SK-N-MC (cell line): ENCODE measurements around the gene PPFIA4.

Source experiments
- DNase-seq: peaks from one replicate; pipeline ENCODE4 v3.0.0-alpha.2; 2011; ENCODE audit warnings: low read depth, low spot score
- H3K27ac ChIP-seq: fragments of 200-600 bp; sonication (generic); 2 replicates; pipeline ENCODE4 v1.5.1; 2016; ENCODE audit warnings: mixed run types
- H3K36me3 ChIP-seq: fragments of 200-600 bp; sonication (generic); 2 replicates; pipeline ENCODE4 v1.6.1; 2017; ENCODE audit warnings: antibody characterized with exemption, low read length, mixed read lengths; ENCODE audit not compliant: insufficient read depth
- H3K4me3 ChIP-seq: fragments of 200-600 bp; sonication (generic); 2 replicates; pipeline ENCODE4 v1.5.1; 2016
- H3K9ac ChIP-seq: fragments of 200-600 bp; sonication (generic); 2 replicates; pipeline ENCODE4 v1.8.0; 2017; ENCODE audit warnings: mixed run types, mixed read lengths; ENCODE audit not compliant: insufficient read length
- H3K9me3 ChIP-seq: fragments of 200-600 bp; sonication (generic); 2 replicates; pipeline ENCODE4 v1.6.1; 2017; ENCODE audit warnings: low read depth, mild to moderate bottlenecking, antibody characterized with exemption, low read length, moderate library complexity, mixed read lengths
- EZH2 ChIP-seq: fragments of 200-600 bp; sonication (generic); IDR thresholded peaks from one replicate; pipeline ENCODE4 v1.6.1; 2017; ENCODE audit warnings: antibody characterized with exemption
- FOXP2 ChIP-seq: optimal IDR thresholded peaks from 2 replicates; pipeline ENCODE3; 2011; ENCODE audit warnings: mild to moderate bottlenecking, moderate library complexity; ENCODE audit not compliant: insufficient read depth; ENCODE audit errors: extremely low read length, control extremely low read depth
- POLR2AphosphoS5 ChIP-seq: IDR thresholded peaks from 2 replicates; pipeline ENCODE4 v1.6.1; 2012; ENCODE audit warnings: mild to moderate bottlenecking, low read depth, low read length, borderline replicate concordance

The PPFIA4 gene

DNA sequence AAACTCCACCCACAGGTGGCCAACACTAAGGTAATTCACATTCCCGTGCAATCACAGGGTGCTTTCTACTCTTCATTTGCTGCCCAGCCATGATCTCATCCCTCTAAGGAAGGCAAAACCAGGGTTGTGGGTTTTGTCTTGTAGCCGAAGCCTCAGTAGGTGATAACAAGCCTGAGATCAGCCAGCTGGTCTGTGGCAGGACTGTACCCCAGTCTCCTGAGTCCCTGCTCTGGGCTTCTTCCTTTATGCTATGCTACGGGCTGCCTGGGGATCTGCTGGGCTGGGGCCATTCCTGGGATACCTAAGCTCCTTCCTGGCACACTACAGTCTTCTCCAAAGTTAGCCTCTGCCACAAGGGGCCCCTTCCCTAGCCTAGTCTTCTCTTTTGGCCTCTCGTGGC, 9.8 kb downstream of the PPFIA4 start:
- no peak for DNase-seq
- no peak overlapping the region for H3K4me3 ChIP-seq
- no peaks in the 10 kb centered on the region for H3K36me3 ChIP-seq
- H3K9me3 ChIP-seq, result no peaks in the 10 kb centered on the region
- H3K9ac ChIP-seq, result no peak overlapping the region
- no peak overlapping the region for H3K27ac ChIP-seq
- no peak for TF ChIP-seq FOXP2
- TF ChIP-seq EZH2, result no peak
- no peak for TF ChIP-seq POLR2AphosphoS5

DNA sequence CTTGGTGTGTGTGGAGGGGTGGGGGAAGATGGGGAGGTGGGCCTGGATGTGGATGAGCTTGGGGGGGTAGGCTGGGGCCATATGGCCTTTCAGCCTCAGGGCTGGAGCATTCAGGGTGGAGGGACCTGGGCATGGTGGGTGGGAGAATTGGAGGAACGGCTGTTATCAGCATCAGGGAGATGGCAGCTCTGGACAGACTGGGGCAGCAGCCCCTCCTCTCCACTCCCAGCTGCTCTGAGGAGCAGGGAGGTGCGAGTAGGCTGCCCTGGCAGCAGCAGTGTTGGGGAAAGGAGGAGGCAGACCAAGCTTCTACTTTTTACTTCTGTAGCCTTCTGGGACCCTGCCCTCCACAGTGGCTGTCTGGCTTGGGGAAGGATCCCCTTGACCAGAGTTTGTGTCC, 10.2 kb downstream of the PPFIA4 start:
- TF ChIP-seq FOXP2 (no peak), EZH2 (no peak), POLR2AphosphoS5 (no peak)
- no peak overlapping the region for H3K9ac ChIP-seq

GRCh38 chr1:203037509-203038190, 11.4 kb downstream of the PPFIA4 start:
- no peaks in the 10 kb centered on the region for H3K9me3 ChIP-seq
- H3K36me3 ChIP-seq, result no peaks in the 10 kb centered on the region
- no peak overlapping the region for H3K4me3 ChIP-seq
- TF ChIP-seq EZH2 (no peak), POLR2AphosphoS5 (no peak), FOXP2 (no peak)
- no peak for DNase-seq
- H3K27ac ChIP-seq, result no peak overlapping the region
- no peak overlapping the region for H3K9ac ChIP-seq

More for the DNA sequence above, 10.2 kb downstream of the PPFIA4 start:
- Histone ChIP-seq H3K36me3 (no peaks in the 10 kb centered on the region), H3K27ac (no peak overlapping the region), H3K9me3 (no peaks in the 10 kb centered on the region), H3K4me3 (no peak overlapping the region)
- DNase-seq, result no peak

DNA sequence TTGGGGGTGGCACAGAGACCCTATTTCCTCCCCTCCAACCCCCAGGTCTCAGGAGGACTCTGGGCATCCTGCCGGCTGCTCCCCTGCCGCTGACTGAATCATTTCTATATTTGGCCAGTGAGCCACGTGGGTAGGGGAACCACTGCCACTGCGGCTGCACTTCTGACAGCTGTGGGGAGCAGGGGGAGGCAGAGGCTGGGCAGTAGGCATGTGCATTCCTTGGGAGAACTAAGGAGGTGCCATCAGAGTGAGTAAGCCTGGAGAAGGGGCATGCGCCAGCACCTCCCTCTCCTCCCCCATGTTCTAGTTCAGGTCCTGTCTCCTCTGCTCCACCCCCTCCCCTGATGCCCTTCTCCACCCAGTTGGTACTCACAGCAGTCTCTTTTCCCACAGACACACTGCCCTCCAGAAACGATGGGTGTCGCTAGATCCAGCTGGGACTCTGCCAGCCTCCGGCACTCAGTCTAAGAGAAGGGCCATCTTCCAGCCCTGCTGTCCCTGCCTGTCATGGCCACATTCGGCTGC, 12.0 kb downstream of the PPFIA4 start:
- Histone ChIP-seq H3K4me3 (no peak overlapping the region), H3K27ac (no peak overlapping the region), H3K36me3 (no peaks in the 10 kb centered on the region), H3K9me3 (no peaks in the 10 kb centered on the region), H3K9ac (no peak overlapping the region)
- TF ChIP-seq FOXP2 (no peak), EZH2 (no peak)
- DNase-seq, result no peak

GRCh38 chr1:203038891-203039608, 12.8 kb downstream of the PPFIA4 start:
- Histone ChIP-seq H3K9ac (no peak overlapping the region), H3K4me3 (no peak overlapping the region), H3K36me3 (no peaks in the 10 kb centered on the region), H3K9me3 (no peaks in the 10 kb centered on the region), H3K27ac (no peak overlapping the region)
- no peak for TF ChIP-seq POLR2AphosphoS5
- no peak for TF ChIP-seq EZH2
- no peak for TF ChIP-seq FOXP2
- DNase-seq, result no peak

GRCh38 chr1:203039609-203040512, 13.6 kb downstream of the PPFIA4 start:
- no peak overlapping the region for H3K27ac ChIP-seq
- no peak for TF ChIP-seq EZH2
- TF ChIP-seq FOXP2, result no peak
- TF ChIP-seq POLR2AphosphoS5, result no peak
- H3K4me3 ChIP-seq, result no peak overlapping the region
- no peaks in the 10 kb centered on the region for H3K36me3 ChIP-seq
- H3K9ac ChIP-seq, result no peak overlapping the region
- DNase-seq, result no peak
- H3K9me3 ChIP-seq, result no peaks in the 10 kb centered on the region

DNA sequence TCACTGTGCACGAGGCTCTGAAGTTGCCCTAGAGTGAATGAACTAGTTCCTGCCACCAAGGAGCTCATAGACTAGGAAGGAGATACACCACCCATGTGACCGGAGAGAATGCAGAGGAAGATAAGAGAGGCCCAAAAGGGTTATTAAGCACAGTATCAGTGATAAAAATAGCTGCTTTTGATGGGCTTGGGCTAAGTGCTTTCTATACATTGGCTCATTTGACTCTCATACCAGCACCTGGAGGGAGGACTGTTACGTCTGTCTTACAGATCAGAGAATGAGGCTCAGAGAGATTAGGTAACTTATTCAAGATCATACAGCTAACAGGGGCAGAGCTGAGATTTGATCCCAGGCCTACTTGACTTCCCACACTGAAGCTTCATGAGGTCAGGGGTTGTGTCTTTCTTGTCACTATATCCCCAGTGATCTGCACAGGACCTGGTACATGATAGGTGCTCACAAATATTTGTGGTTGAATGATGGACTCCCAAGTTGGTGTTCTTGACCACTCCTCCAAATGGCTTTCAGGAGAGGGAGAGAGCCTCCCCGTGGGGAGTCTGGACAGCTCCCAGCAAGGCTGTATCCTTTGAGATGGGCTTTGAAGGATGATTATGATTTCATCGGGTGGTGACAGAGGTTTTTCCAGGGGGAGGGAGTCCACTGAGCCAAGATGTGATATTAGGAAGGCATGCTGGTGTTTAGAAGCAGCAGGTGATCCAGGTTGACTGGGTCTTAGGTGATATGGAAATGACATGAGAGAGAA, 14.4 kb downstream of the PPFIA4 start:
- H3K27ac ChIP-seq, result no peak overlapping the region
- TF ChIP-seq FOXP2 (no peak), EZH2 (no peak), POLR2AphosphoS5 (no peak)
- no peak for DNase-seq
- H3K9ac ChIP-seq, result no peak overlapping the region
- no peaks in the 10 kb centered on the region for H3K36me3 ChIP-seq
- no peak overlapping the region for H3K4me3 ChIP-seq
- H3K9me3 ChIP-seq, result no peaks in the 10 kb centered on the region
